ENCODE data around the gene GSE1. TPM values are rescaled to one million over a fixed set of nuclear protein-coding genes. Genes with fewer than 3 reads are reported as not detected.
A peak's percentile ranks its signal among the peaks of the same experiment; 100 is the strongest.

GSE1 gene
- total RNA-seq, 2 experiments from 2014 or later: 25.1 to 27.6 TPM

GRCh38 chr16:85570735-85571562, 42.2 kb upstream of the GSE1 start:
- peak overlapping the region; percentile 89 for H3K27ac Mint-ChIP-seq
- peak; percentile 49 for DNase-seq
- peak overlapping the region; percentile 51 for H3K4me3 Mint-ChIP-seq
- no peaks in the 10 kb centered on the region for H3K27me3 Mint-ChIP-seq
- H3K36me3 Mint-ChIP-seq: peaks cover 27% of the 10 kb centered on the region
- peaks cover 65% of the 10 kb centered on the region for H3K4me1 Mint-ChIP-seq
- peaks cover 5% of the 10 kb centered on the region for H3K9me3 Mint-ChIP-seq

GRCh38 chr16:85571563-85571812, 41.6 kb upstream of the GSE1 start:
- Mint-ChIP-seq H3K4me3 (peak overlapping the region; percentile 51), H3K4me1 (peaks cover 68% of the 10 kb centered on the region)

GRCh38 chr16:85571813-85572619, 41.1 kb upstream of the GSE1 start:
- no peak overlapping the region for H3K4me3 Mint-ChIP-seq
- DNase-seq: no peak
- H3K4me1 Mint-ChIP-seq: peaks cover 65% of the 10 kb centered on the region
- peaks cover 5% of the 10 kb centered on the region for H3K9me3 Mint-ChIP-seq
- peaks cover 23% of the 10 kb centered on the region for H3K36me3 Mint-ChIP-seq
- H3K27ac Mint-ChIP-seq: peak overlapping the region; percentile 89
- H3K27me3 Mint-ChIP-seq: no peaks in the 10 kb centered on the region

More at GRCh38 chr16:85571563-85571812, 41.6 kb upstream of the GSE1 start:
- peaks cover 5% of the 10 kb centered on the region for H3K9me3 Mint-ChIP-seq
- peaks cover 26% of the 10 kb centered on the region for H3K36me3 Mint-ChIP-seq
- peak overlapping the region; percentile 89 for H3K27ac Mint-ChIP-seq
- no peaks in the 10 kb centered on the region for H3K27me3 Mint-ChIP-seq
- DNase-seq: no peak

- peaks cover 57% of the 10 kb centered on the region for H3K4me1 Mint-ChIP-seq
- H3K36me3 Mint-ChIP-seq: peaks cover 17% of the 10 kb centered on the region
- H3K9me3 Mint-ChIP-seq: peaks cover 3% of the 10 kb centered on the region
- no peaks in the 10 kb centered on the region for H3K27me3 Mint-ChIP-seq
- no peak for DNase-seq
- H3K4me3 Mint-ChIP-seq: no peak overlapping the region
- no peak overlapping the region for H3K27ac Mint-ChIP-seq
Measured at GRCh38 chr16:85573045-85573695, 40.0 kb upstream of the GSE1 start.

- Mint-ChIP-seq H3K9me3 (peaks cover 3% of the 10 kb centered on the region), H3K27ac (no peak overlapping the region), H3K4me1 (peaks cover 58% of the 10 kb centered on the region), H3K36me3 (peaks cover 17% of the 10 kb centered on the region), H3K27me3 (no peaks in the 10 kb centered on the region), H3K4me3 (no peak overlapping the region)
- no peak for DNase-seq
Measured at GRCh38 chr16:85573696-85574641, 39.2 kb upstream of the GSE1 start.

- Mint-ChIP-seq H3K9me3 (no peaks in the 10 kb centered on the region), H3K4me3 (no peak overlapping the region), H3K36me3 (peaks cover 11% of the 10 kb centered on the region), H3K27ac (no peak overlapping the region), H3K27me3 (no peaks in the 10 kb centered on the region), H3K4me1 (peaks cover 51% of the 10 kb centered on the region)
- no peak for DNase-seq
Measured at GRCh38 chr16:85574672-85575475, 38.2 kb upstream of the GSE1 start.

GRCh38 chr16:85575920-85576319, 37.2 kb upstream of the GSE1 start:
- Mint-ChIP-seq H3K27ac (no peak overlapping the region), H3K27me3 (no peaks in the 10 kb centered on the region), H3K4me3 (no peak overlapping the region), H3K9me3 (no peaks in the 10 kb centered on the region), H3K4me1 (peaks cover 46% of the 10 kb centered on the region), H3K36me3 (peaks cover 11% of the 10 kb centered on the region)
- no peak for DNase-seq

- no peaks in the 10 kb centered on the region for H3K9me3 Mint-ChIP-seq
- no peak overlapping the region for H3K27ac Mint-ChIP-seq
- peaks cover 8% of the 10 kb centered on the region for H3K36me3 Mint-ChIP-seq
- H3K4me1 Mint-ChIP-seq: peaks cover 35% of the 10 kb centered on the region
- no peak for DNase-seq
- H3K4me3 Mint-ChIP-seq: no peak overlapping the region
- no peaks in the 10 kb centered on the region for H3K27me3 Mint-ChIP-seq
Measured at GRCh38 chr16:85576944-85577343, 36.2 kb upstream of the GSE1 start.

GRCh38 chr16:85577899-85578598, 35.1 kb upstream of the GSE1 start:
- H3K9me3 Mint-ChIP-seq: no peaks in the 10 kb centered on the region
- no peak overlapping the region for H3K4me3 Mint-ChIP-seq

GRCh38 chr16:85578599-85578948, 34.5 kb upstream of the GSE1 start:
- peaks cover 4% of the 10 kb centered on the region for H3K36me3 Mint-ChIP-seq
- no peaks in the 10 kb centered on the region for H3K9me3 Mint-ChIP-seq
- no peak for DNase-seq
- no peak overlapping the region for H3K4me3 Mint-ChIP-seq
- no peaks in the 10 kb centered on the region for H3K27me3 Mint-ChIP-seq
- H3K4me1 Mint-ChIP-seq: peaks cover 36% of the 10 kb centered on the region
- no peak overlapping the region for H3K27ac Mint-ChIP-seq

More at GRCh38 chr16:85577899-85578598, 35.1 kb upstream of the GSE1 start:
- Mint-ChIP-seq H3K27ac (no peak overlapping the region), H3K36me3 (peaks cover 5% of the 10 kb centered on the region), H3K4me1 (peaks cover 34% of the 10 kb centered on the region), H3K27me3 (no peaks in the 10 kb centered on the region)
- no peak for DNase-seq

- DNase-seq: no peak
- Mint-ChIP-seq H3K9me3 (no peaks in the 10 kb centered on the region), H3K27ac (no peak overlapping the region), H3K4me3 (no peak overlapping the region), H3K4me1 (peaks cover 43% of the 10 kb centered on the region), H3K27me3 (no peaks in the 10 kb centered on the region), H3K36me3 (peaks cover 4% of the 10 kb centered on the region)
Measured at GRCh38 chr16:85579191-85579590, 33.9 kb upstream of the GSE1 start.

- no peak overlapping the region for H3K27ac Mint-ChIP-seq
- H3K27me3 Mint-ChIP-seq: no peaks in the 10 kb centered on the region
- DNase-seq: no peak
- H3K4me1 Mint-ChIP-seq: peaks cover 43% of the 10 kb centered on the region
- H3K9me3 Mint-ChIP-seq: no peaks in the 10 kb centered on the region
- peaks cover 4% of the 10 kb centered on the region for H3K36me3 Mint-ChIP-seq
- H3K4me3 Mint-ChIP-seq: no peak overlapping the region
Measured at GRCh38 chr16:85579923-85580580, 33.1 kb upstream of the GSE1 start.

- Mint-ChIP-seq H3K4me3 (no peak overlapping the region), H3K27ac (no peak overlapping the region), H3K36me3 (peaks cover 4% of the 10 kb centered on the region), H3K27me3 (no peaks in the 10 kb centered on the region), H3K9me3 (no peaks in the 10 kb centered on the region), H3K4me1 (peaks cover 39% of the 10 kb centered on the region)
- no peak for DNase-seq
Measured at GRCh38 chr16:85580684-85581083, 32.4 kb upstream of the GSE1 start.

Data from activated naive CD8-positive, alpha-beta T cell treated with anti-CD3 and anti-CD28 coated beads for 36 hours (primary cell).